Panc1 (cell line): ENCODE results near the gene CDH15.

Experiments used
- CTCF ChIP-seq: fragments of 450-650 bp; IDR thresholded peaks from 2 replicates; pipeline ENCODE4 v1.5.1; 2017; ENCODE audit warnings: mild to moderate bottlenecking
- POLR2AphosphoS5 ChIP-seq: IDR thresholded peaks from 2 replicates; pipeline ENCODE4 v1.6.1; 2012; ENCODE audit warnings: mild to moderate bottlenecking, low read depth, low read length, moderate library complexity
- SIN3A ChIP-seq: IDR thresholded peaks from 2 replicates; pipeline ENCODE4 v1.6.1; 2012; ENCODE audit warnings: low read depth, mild to moderate bottlenecking, low read length, moderate library complexity, borderline replicate concordance; ENCODE audit not compliant: insufficient read depth
- TCF7L2 ChIP-seq: IDR thresholded peaks from 2 replicates; pipeline ENCODE4 v1.6.1; 2011; ENCODE audit warnings: mild to moderate bottlenecking, low read depth, low read length, inconsistent platforms
- TF ChIP-seq, protein P1 (sequence below), 2 experiments: IDR thresholded peaks; 2 replicates each; pipeline ENCODE4 v1.6.1; 2011 to 2012; ENCODE audit warnings: low read depth in 2 of 2, control low read depth in 1 of 2, low read length in 1 of 2, mild to moderate bottlenecking in 1 of 2, moderate library complexity in 1 of 2; ENCODE audit not compliant: insufficient read depth in 1 of 2

DNA sequence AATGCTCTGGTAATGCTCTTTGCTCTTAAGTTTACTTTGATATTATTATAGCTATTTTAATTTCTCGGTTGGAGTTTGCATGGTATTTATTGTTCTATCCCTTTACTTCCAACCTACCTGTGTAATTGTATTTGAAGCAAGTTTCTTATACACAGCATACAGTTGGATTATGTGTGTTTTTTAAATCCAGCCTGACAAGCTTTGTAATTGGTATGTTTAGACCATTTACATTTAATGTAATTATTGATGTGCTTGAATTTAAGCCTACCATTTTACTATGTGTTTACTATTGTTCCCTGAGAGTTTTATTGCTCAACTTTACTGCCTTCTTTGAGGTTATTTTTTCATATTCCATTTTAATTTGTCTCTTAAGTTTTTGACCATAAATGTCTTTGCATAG is 42.2 kb upstream of the CDH15 start:
- TF ChIP-seq CTCF (no peak), TCF7L2 (no peak), POLR2AphosphoS5 (no peak), SIN3A (no peak)
- TF ChIP-seq, protein P1, sequence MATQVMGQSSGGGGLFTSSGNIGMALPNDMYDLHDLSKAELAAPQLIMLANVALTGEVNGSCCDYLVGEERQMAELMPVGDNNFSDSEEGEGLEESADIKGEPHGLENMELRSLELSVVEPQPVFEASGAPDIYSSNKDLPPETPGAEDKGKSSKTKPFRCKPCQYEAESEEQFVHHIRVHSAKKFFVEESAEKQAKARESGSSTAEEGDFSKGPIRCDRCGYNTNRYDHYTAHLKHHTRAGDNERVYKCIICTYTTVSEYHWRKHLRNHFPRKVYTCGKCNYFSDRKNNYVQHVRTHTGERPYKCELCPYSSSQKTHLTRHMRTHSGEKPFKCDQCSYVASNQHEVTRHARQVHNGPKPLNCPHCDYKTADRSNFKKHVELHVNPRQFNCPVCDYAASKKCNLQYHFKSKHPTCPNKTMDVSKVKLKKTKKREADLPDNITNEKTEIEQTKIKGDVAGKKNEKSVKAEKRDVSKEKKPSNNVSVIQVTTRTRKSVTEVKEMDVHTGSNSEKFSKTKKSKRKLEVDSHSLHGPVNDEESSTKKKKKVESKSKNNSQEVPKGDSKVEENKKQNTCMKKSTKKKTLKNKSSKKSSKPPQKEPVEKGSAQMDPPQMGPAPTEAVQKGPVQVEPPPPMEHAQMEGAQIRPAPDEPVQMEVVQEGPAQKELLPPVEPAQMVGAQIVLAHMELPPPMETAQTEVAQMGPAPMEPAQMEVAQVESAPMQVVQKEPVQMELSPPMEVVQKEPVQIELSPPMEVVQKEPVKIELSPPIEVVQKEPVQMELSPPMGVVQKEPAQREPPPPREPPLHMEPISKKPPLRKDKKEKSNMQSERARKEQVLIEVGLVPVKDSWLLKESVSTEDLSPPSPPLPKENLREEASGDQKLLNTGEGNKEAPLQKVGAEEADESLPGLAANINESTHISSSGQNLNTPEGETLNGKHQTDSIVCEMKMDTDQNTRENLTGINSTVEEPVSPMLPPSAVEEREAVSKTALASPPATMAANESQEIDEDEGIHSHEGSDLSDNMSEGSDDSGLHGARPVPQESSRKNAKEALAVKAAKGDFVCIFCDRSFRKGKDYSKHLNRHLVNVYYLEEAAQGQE (IDR thresholded peaks at IDR 0.05; ENCODE audit: insufficient read depth in 1 of 2, low read depth in 2 of 2, low read length in 1 of 2): no peak
